Astrocyte (in vitro differentiated cells and primary cell): ENCODE data around the gene ANKH.

ENCODE experiments used
- CTCF ChIP-seq: IDR thresholded peaks from 2 replicates; pipeline ENCODE4 v1.5.1; 2011; ENCODE audit warnings: low read depth, mild to moderate bottlenecking, inconsistent platforms, low read length, moderate library complexity; ENCODE audit not compliant: insufficient read depth
- EZH2 ChIP-seq: IDR thresholded peaks from 2 replicates; pipeline ENCODE4 v1.6.1; 2012; ENCODE audit warnings: mild to moderate bottlenecking, low read length, inconsistent platforms; ENCODE audit not compliant: insufficient read depth

- TF ChIP-seq CTCF (no peak), EZH2 (no peak)
These were observed 59.4 kb downstream of the ANKH start for GRCh38 chr5:14812166-14812565.
